HG03432 (cell line): ENCODE measurements around the gene ERCC5.
A peak's percentile ranks its signal among the peaks of the same experiment; 100 is the strongest.

Experiments used
- ATAC-seq: cut with Tn5 transposase; IDR thresholded peaks from one replicate; pipeline ENCODE4 v1.9.1; 2021; ENCODE audit warnings: mild to moderate bottlenecking, moderate library complexity; ENCODE audit not compliant: unreplicated experiment

Gene ERCC5

DNA sequence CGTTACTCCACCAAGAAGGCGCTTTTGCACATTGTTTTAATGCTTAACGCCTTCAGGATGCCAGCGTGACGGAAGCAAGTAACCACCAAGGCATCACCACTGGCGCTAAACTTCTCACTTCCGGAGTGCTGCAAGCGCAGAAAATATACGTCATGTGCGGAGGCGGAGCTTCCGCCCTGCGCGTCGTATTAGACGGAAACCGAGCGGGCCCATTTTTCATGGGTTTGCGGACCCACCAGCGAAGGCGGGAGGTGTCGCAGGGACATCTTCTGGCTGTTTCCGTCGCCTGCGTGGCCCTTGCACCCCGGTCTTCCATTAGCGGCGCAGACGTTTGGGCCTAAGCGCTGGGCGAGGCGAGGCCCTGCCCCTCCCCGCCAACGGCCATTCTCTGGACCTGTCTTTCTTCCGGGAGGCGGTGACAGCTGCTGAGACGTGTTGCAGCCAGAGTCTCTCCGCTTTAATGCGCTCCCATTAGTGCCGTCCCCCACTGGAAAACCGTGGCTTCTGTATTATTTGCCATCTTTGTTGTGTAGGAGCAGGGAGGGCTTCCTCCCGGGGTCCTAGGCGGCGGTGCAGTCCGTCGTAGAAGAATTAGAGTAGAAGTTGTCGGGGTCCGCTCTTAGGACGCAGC, at the start of gene ERCC5:
Gene ERCC5, plus strand, starts transcription at position 403 of the 631 bp plus-strand sequence. CDS start 235 bp downstream, outside the sequence.
- ATAC-seq, result peak; percentile 86

DNA sequence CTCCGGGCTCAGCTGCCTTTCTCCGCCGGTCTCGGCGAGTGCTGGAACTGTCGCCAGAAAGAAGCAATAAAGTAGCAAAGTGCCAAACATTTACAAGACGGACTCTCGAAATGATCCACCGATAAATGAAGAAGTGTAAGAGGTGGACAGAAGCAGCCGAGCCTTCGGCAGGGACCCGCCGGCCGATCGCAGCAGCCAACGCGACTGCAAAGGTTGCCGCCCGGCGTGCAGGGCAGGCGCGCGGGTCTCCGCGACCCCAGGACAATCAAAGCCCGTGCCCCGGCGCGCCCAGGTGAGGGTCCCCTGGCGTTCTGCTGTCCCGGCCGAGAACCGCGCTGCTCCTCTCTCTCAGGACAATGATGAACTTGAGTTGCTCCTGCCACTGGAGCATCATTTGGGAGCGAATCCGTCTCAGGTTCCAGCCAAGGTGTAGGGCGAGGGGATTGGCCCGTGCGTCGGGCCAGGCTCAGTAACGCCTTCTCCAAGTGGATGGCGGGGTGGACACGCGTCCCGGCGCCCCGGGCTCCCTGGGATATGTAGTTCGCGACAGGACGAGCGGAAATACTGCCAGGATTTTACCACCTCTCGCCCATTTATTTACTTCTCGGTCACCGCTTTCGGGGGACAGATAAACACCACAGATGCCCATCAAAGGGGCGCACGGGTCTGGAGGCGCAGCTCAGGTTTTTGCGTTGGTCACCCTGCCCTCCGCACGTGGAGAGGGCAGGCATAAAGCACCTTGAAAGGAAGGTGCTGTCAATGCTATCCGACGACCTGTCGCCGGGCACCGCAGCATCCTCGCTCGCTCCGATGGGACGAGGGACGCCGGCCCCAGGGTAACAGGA, 47.0 kb upstream of the ERCC5 start, which contains the start of the genes BIVM and POGLUT2:
Gene BIVM, plus strand, starts transcription at position 539 of the 845 bp plus-strand sequence. CDS start 8,149 bp downstream, outside the sequence.
Gene POGLUT2, minus strand, starts transcription at position 396 of the 845 bp plus-strand sequence. Its CDS starts 306 bp downstream, at position 90.
- peak; percentile 83 for ATAC-seq

DNA sequence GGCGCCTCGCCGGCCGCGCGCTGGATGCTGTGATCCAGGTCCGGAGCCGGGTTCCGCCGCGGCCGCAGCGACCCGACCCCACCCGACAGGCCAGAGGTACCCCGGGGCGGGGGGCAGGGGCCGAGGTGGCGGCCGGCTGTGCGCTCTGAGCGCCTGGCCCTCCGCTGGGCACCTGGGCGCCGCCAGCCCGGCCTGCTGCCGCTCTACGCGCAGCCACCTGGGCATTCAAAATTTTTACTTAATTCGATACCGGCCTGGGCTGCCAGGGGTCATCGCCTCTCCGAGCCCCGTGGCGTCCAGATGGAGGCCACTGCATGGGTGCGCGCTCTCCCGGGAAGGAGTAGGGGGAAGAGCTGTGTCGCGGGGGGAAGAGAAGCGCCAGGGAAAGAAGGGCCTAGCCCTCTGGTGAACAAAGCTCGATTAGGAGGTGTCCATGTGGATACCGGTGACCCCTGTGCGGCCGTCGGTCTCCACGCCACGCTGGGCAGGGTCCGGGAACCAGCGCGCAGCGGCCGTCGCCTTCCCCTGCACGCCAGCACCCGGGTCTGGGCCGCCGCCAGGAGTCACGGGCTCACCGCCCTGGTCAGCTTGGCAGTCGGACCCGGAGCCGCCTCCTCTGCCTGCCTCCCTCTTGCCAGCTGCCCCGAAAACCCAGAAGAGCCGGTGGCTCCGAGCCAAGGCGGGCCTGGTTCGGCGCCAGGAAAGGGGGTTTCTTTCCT, 46.2 kb upstream of the ERCC5 start:
- peak; percentile 10 for ATAC-seq

DNA sequence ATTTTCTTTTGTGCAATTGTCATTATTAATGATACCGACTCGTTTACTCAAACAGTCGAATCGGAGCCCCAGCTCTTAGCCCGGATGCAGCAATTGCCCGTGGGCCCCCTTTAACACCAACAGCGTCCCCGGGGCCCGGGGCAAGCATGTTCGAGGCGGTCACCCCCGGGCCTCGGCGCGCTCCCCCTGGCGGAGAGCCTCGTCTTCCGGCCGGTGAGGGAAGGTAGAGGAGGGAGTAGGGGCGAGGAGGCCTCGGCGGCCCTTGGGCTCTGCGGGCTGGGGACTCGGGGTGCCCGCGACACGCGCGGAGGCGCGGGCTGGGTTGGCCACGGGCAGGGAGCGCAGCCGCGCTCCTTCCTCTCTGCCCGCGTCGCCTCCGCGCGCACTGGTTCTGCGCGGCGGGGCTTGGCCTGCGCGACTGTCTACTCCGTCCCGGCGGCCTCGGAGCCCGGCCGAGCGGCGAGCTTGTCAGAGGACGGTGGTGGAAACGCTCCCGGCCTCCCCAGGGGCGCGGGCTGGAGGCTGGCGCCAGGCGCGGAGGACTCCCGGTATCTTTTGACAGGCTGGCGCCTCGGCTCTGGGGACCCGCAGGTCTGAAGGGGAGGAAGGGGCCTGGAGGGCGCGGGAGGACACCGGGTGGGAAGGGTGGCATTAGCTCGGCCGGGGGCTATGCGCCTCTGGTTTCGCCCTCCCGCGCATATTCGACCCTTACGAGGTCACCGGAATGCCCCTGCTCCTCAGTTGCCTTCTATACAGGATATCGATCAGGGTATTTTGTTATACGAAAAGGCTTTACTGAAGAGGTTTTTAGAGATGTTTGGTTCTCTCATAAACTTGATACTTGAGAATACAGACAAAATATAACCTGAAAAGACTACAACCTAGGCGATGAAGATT, 45.4 kb upstream of the ERCC5 start:
- ATAC-seq, result peak; percentile 81

DNA sequence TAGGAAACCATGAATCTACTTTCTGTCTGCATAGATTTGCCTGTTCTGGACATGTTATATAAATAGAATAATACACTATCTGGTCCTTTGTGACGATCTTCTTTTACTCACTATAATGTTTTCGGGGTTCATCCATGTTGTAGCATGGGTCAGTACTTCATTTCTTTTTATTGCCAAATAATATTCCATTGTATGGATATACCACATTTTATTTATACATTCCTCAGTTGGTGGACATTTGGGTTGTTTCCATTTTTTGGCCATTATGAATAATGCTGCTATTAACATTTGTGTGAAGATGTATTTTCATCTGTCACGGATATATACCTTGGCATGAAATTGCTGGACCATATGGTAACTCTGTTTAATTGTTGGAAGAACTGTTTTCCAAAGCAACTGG, 40.2 kb upstream of the ERCC5 start:
- no peak for ATAC-seq

DNA sequence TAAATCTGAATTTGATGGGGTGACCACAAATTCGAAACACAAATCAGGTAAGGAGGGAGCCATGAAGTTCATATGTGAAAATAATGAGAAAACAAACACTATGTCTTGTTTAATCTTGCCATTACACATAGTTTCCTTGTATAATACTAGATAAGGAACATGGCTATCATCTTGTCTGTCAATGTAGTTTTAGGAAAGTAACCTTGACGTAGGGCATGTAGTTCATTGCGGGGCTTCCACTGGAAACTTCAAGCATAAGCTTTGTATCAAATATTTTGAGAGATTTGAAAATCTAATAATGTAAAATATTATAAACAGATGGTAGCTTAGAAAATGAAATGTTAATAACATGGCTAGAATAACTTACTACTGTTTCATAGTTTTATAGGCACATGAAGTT, 38.1 kb upstream of the ERCC5 start:
- ATAC-seq, result no peak

DNA sequence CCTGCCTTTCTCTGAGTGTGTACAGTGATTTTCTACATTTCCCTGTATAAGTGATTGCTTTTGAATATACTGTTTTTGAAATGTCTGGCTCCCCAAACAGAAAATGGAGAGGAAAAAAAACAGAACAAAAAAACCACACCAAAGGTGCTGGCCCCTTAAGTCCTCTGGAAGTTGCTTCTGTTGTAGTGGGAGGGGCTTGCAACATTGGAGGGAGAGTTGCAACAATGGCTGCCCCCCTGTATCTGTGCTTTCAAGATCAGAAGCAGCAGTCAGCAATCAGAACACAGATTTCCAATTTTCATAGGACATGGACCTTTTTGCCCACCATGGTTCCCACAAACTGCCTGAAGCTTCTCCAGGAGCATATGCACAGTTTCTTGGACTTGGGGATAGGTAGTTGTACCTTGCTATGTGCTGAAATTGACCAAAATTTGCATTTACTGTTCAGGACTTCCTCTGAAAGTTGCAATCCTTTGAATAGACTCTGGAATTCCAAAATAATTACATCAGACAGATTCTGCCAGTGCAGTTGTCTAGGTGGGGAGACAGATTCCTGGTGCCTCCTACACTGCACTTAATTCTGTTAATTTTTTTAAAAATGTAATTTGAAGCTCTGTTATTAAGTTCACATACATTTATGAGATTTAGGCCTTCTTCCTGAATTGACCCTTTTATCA, 33.1 kb upstream of the ERCC5 start:
- no peak for ATAC-seq

DNA sequence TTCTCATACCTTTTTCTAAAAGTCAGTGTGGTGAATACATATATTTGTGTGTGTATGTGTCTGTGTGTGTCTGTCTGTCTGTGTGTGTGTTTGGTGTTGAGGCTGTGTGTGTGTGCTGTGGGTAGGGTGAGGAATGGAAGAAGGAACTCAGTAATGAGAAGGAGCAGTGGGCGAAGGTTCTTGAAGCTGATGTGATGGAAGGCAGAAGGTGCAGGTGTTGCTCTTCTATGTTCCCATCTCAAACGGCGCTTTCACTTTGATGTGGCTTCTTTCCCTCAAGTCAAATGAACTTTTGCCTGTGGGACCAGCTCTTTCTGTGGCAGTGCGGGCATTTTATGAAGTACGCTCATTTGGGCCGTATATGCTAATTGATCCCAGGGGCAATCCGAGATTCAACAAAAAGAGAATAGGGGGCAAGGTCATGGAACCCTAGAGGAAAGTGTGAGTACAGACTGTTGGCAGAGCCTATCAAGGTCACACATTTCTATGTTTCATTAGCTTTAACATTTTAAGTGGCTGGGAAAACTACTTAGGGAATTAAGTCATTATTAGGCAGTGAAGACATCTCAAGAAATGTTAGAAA, 31.7 kb upstream of the ERCC5 start:
- no peak for ATAC-seq

DNA sequence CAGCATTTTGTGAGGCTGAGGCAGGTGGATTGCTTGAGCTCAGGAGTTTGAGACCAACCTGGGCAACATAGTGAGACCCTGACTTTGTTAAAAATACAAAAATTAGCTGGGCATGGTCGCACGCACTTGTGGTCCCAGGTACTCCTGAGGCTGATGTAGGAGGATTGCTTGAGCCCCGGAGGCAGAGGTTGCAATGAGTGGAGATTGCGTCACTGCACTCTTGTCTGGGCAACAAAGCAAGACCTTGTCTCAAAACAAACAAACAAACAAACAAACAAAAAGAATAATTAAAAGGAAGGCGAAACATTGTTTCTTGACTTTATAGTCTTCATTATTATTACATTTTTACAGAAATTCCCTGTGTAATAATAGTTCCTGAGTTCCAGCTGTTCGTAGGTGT, 31.0 kb upstream of the ERCC5 start:
- ATAC-seq, result no peak

DNA sequence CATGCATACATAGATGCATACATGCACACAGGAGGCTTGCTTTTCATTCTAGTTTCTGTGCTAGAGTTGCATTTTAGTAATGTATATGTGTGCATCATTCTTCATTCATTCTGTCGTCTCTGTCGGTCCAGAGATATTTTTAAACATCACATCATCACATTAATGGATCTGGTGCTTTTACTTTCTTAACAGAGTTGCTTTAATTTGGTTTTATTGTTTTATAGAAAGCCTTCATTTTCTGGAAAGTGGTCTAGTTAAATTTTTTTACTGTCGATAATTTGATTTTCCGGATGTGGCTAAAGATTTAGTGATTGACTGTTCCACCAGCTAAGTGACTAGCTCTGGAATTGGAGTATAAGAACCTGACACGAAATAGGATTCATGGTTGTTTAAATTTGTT, 30.0 kb upstream of the ERCC5 start:
- no peak for ATAC-seq

DNA sequence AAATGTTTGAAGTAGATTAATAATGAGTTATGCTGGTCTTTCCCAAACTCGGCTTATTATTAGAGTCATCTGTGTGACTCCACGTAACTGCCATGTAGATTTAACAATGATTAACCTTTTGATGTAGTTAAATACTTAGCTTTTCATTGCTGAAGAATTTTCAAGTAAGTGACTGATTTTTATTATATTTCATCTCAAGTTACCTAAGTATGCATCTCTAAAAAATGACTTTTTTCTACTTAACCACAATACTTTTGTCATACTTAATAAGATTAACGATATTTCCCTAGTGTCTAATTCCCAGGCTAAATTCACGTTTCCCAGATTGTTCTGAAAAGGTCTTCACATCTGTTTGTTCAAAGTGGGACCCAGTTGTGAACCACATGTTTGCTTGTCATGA, 29.1 kb upstream of the ERCC5 start:
- no peak for ATAC-seq

DNA sequence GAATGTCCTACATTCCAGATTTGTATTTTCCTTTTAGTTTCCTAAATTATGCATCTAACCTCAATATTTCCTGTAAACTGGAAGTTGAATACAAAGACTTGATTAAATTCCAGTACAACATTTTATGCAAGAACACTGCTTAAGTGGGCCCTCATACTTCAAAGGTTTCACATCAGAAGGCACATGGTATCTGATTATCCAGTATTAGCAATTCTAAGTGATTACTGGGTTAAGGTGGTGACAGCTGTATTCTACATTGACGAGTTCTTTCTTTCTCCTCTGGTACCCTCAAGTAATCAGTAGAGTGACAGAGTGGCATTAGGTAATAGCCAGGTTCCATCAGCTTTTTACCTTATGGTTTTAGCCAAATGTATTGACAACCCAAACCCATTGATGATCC, 28.6 kb upstream of the ERCC5 start:
- no peak for ATAC-seq

DNA sequence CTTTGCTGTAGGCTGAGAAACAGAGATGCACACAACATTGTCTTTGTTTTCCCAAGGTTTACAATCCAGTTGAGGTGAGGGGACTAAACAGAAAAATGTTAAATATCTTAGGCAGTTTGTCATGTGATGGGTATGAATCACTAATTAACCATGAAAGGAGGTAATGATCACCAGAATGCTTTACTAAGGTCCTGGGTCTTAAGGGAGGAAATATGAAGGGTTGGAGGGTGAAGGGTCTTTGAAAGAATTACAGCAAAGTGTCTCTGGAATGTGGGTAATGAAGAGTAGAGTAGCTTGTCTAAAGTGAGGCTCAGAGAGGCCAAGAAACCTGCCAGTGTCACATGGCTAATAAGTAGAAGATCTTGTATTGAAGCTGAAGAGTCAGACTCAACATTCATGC, 27.9 kb upstream of the ERCC5 start:
- no peak for ATAC-seq

DNA sequence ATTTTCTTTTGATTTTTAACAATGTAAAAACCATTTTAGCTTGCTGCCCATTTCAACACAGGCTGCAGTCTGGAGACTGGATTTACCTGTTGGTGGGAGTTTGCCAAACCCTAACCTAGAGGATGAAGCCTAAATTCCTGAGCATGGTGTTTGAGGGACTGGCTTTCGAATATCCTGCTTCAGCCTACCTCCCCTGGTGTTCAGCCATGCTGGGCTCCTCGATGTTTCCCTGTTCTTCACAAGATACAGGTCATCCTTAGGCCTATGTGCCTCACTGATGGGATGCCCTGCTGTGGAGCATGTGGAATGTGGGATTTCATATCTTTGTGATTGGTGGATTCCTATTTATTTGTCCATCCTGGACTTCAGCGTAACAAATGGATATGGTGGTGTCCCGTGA, 20.4 kb upstream of the ERCC5 start:
- no peak for ATAC-seq

DNA sequence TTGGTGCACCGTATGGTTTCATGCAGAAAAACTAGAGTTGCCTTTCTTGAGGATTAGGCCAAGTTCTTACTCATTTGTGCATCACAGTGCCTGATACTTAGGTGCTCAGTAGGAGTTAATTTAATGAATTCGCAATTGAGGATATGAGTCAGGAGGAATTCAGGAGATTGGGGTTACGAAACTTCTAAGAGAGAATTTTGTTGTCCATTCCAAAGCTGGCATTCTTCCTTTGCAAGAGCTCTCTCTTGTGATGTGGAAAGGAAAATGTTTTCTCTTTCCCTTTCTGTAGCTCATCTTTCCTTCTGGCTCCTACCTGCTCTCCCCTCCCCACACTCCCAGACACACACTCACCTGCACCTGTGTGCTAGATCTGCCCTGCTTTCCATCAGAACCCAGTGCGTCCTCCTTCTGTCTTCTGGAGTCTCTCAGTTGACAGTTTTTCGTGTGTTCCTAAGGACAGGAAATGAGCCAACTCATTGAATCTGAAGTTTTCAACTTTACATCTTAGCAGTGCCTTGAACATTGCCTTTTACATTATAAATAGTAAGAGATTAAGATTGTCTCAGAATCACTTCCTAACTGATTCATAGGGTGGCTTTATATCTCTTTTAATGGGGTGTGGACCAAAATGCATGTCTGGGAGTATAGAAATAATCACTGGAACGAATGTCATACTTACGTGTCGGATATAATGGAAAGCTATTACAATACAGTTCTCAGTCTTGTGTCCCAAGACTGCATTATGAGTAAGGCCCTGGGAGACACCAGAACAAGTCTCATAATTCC, 19.7 kb upstream of the ERCC5 start:
- ATAC-seq, result no peak

DNA sequence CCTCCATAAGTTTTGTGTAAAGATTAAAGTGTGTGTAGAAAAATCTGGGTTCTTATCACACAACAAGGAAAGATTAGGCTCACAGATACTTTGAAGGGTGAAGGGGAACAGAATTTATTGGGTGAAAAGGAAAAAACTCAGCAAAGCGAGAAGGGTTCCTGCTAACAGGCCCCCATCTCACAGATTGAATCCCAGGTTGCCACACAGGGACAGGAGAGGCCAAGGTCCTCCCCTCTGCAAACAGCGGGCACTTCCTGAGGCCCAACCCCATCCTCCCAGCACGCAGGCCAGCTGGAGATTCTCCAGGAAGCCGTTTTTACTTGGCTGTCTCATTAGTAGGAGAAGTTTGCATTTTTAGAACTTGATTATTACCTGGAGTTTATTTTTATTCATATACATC, 15.2 kb upstream of the ERCC5 start:
- ATAC-seq, result no peak

DNA sequence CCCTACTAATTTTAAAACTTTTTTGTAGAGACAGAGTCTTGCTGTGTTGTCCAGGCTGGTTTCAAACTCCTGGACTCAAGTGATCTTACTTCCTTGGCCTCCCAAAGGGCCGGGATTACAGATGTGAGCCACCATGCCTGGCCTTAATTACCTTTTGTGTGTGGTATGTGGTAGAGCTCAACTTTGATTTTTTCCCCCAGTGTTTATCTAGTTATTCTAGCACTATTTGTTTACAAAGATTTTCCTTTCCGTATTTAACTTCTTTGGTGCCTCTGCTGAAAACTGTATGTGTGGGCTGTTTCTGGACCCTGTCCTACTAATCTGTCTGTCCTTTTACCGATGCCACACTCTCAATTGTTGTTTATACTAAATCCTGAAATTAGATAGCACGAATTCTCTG, 9.4 kb upstream of the ERCC5 start:
- ATAC-seq, result no peak

DNA sequence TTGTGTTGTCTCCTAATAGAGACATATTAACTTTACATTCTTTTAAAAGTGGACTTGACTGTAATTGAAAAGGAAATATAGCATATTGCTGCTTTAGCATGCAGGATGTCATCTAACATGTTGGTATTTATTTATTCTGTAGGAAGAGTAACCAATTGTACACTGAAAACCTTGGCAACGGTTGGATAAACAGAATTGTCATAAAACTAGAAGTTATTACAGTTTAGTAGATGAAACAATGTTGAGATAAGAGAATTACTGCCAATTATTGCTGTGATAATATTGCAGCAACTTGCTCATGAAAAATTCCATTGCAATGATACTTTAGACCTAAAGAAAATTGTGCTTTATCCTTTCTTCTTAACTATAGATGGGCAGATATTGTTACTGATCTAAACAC, 7.6 kb upstream of the ERCC5 start:
- no peak for ATAC-seq

DNA sequence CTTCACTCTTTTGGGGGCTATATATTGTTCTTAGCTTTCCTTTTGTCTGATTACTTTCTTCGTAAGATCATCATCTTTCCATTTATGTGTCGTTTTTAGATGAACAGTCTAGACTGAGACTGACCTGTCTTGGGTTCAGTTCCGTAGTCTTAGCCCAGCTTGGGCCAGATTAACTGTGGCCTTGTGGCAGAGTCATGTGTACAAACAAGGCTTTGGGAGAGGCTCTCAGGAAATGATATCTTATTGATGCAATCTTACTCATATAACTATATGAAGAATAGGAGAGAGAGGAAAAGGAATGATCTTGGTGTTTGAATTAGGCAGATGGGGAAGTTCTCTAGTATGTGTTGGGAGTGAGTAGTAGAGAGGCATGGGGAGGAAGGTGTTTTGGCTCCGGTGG, 6.8 kb upstream of the ERCC5 start:
- no peak for ATAC-seq
